Calu3 (cell line): ENCODE results near the gene KLHDC4. TPM values are rescaled to one million over a fixed set of nuclear protein-coding genes. Genes with fewer than 3 reads are reported as not detected.

ENCODE experiments used
- BruUV-seq: library from RNA; stranded (reverse); fragments of 400-500 nt; replicated peaks from 2 replicates; lab custom pipeline; 2021; lab: Mats Ljungman, UMichigan
- CTCF ChIA-PET: fragments of 300-600 bp; sonication (Branson Sonifier 250); formaldehyde crosslinking; loops from one replicate; lab custom pipeline; 2022; ENCODE audit warnings: antibody characterized with exemption; lab: Charles Lee
- DNase-seq: peaks from one replicate; pipeline ENCODE4 v3.0.0; 2022
- H3K27ac Mint-ChIP-seq: one replicate; pipeline ENCODE4 v1.8.0; 2022; ENCODE audit warnings: mixed read lengths; ENCODE audit not compliant: unreplicated experiment
- H3K27me3 Mint-ChIP-seq: one replicate; pipeline ENCODE4 v1.8.0; 2022; ENCODE audit warnings: mixed read lengths; ENCODE audit not compliant: unreplicated experiment
- H3K36me3 Mint-ChIP-seq: one replicate; pipeline ENCODE4 v1.8.0; 2022; ENCODE audit warnings: mild to moderate bottlenecking, moderate library complexity, mixed read lengths; ENCODE audit not compliant: insufficient read depth, unreplicated experiment
- H3K4me1 Mint-ChIP-seq: one replicate; pipeline ENCODE4 v1.8.0; 2022; ENCODE audit warnings: mild to moderate bottlenecking, low read depth, mixed read lengths; ENCODE audit not compliant: unreplicated experiment
- H3K4me3 Mint-ChIP-seq: one replicate; pipeline ENCODE4 v1.8.0; 2022; ENCODE audit warnings: mild to moderate bottlenecking, low read depth, moderate library complexity, mixed read lengths; ENCODE audit not compliant: unreplicated experiment
- H3K9me3 Mint-ChIP-seq: one replicate; pipeline ENCODE4 v1.8.0; 2022; ENCODE audit warnings: low read depth, mixed read lengths; ENCODE audit not compliant: unreplicated experiment
- CTCF ChIP-seq: fragments of 200-600 bp; IDR thresholded peaks from one replicate; pipeline ENCODE4 v1.8.0; 2022; ENCODE audit warnings: antibody characterized with exemption; ENCODE audit not compliant: unreplicated experiment
- intact Hi-C: fragments of 100-400 bp; cut with micrococcal nuclease; formaldehyde crosslinking; loops from one replicate; pipeline ENCODE4 v1.10.0; 2022; ENCODE audit not compliant: unreplicated experiment
- total RNA-seq: library from RNA; stranded (reverse); gene quantifications from 2 replicates; pipeline ENCODE4 v1.2.3, GENCODE V29; 2022

The KLHDC4 gene
- total RNA-seq, 1 experiment from 2014 or later, result 106 TPM

GRCh38 chr16:87701078-87701460 is 64.7 kb downstream of the KLHDC4 start:
- Mint-ChIP-seq H3K27ac (no peak overlapping the region), H3K4me1 (no peaks in the 10 kb centered on the region), H3K9me3 (no peaks in the 10 kb centered on the region), H3K4me3 (no peak overlapping the region), H3K36me3 (peaks cover 47% of the 10 kb centered on the region), H3K27me3 (no peaks in the 10 kb centered on the region)
- no TSS peak for BruUV-seq
- intact Hi-C loops, result no loop called here
- DNase-seq, result no peak
- TF ChIP-seq CTCF, result no peak
- CTCF ChIA-PET, result no interaction called here

- CTCF ChIA-PET, result no interaction called here
- BruUV-seq, result no TSS peak
- H3K36me3 Mint-ChIP-seq, result peaks cover 52% of the 10 kb centered on the region
These were observed 65.2 kb downstream of the KLHDC4 start for GRCh38 chr16:87700406-87701077.

GRCh38 chr16:87698676-87699199 is 67.0 kb downstream of the KLHDC4 start:
- no peaks in the 10 kb centered on the region for H3K9me3 Mint-ChIP-seq
- no peak overlapping the region for H3K4me3 Mint-ChIP-seq
- H3K27me3 Mint-ChIP-seq, result no peaks in the 10 kb centered on the region
- H3K27ac Mint-ChIP-seq, result no peak overlapping the region
- H3K36me3 Mint-ChIP-seq, result peaks cover 62% of the 10 kb centered on the region
- no peak for TF ChIP-seq CTCF
- BruUV-seq, result no TSS peak
- no peak for DNase-seq
- intact Hi-C loops, result no loop called here
- no peaks in the 10 kb centered on the region for H3K4me1 Mint-ChIP-seq
- CTCF ChIA-PET, result no interaction called here

More at GRCh38 chr16:87700406-87701077, 65.2 kb downstream of the KLHDC4 start:
- intact Hi-C loops, result no loop called here
- Mint-ChIP-seq H3K4me1 (no peaks in the 10 kb centered on the region), H3K27me3 (no peaks in the 10 kb centered on the region), H3K27ac (no peak overlapping the region), H3K4me3 (no peak overlapping the region), H3K9me3 (no peaks in the 10 kb centered on the region)
- DNase-seq, result no peak
- TF ChIP-seq CTCF, result no peak

GRCh38 chr16:87698241-87698640 is 67.5 kb downstream of the KLHDC4 start:
- H3K9me3 Mint-ChIP-seq, result no peaks in the 10 kb centered on the region
- no peak overlapping the region for H3K27ac Mint-ChIP-seq
- H3K4me3 Mint-ChIP-seq, result no peak overlapping the region
- intact Hi-C loops, result no loop called here
- BruUV-seq, result no TSS peak
- no peak for DNase-seq
- no peak for TF ChIP-seq CTCF
- H3K36me3 Mint-ChIP-seq, result peaks cover 59% of the 10 kb centered on the region
- H3K4me1 Mint-ChIP-seq, result no peaks in the 10 kb centered on the region
- CTCF ChIA-PET, result no interaction called here
- no peaks in the 10 kb centered on the region for H3K27me3 Mint-ChIP-seq
